GM18861 (cell line): ENCODE data around the gene DNAH3.
"Not testable (repeated sequence)": the region's sequence is repeated elsewhere in the genome, so short reads cannot be mapped to it uniquely, and the experiment has no call there.

ENCODE experiments used
- ATAC-seq: cut with Tn5 transposase; IDR thresholded peaks from one replicate; pipeline ENCODE4 v1.9.1; 2021; ENCODE audit not compliant: unreplicated experiment

The DNAH3 gene

DNA sequence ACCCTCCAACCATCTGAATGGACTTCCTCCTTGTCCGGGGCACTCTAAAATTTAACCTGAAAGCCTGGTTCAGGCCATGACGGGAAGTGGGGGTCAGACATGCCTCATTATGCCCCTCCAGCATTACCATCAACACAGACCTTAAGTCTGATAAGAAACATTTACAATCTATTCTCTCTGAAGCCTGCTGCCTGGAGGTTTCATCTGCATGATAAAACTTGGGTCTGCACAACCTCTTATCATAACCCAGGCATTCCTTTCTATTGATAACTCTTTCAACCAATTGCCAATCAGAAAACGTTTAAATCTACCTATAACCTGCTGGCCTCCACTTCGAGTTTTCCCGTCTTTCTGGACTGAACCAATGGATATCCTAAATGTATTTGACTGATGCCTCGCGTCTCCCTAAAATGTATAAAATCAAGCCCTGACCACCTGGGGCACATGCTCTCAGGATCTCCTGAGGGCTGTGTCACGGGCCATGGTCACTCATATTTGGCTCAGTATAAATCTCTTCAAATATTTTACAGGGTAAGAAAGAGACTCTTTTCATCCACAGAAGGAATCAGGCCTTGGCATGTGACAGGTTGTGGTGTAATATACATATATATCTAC lies 204.5 kb downstream of the DNAH3 start:
- no peak for ATAC-seq

DNA sequence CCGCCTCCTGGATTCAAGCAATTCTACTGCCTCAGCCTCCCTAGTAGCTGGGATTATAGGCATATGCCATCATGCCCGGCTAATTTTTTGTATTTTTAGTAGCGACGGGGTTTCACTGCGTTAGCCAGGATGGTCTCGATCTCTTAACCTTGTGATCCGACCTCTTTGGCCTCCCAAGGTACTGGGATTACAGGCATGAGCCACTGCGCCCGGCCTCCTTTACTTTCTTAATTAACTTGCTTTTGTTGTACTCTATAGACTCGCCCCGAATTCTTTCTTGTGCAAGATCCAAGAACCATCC lies 205.1 kb downstream of the DNAH3 start:
- ATAC-seq = not testable (repeated sequence)

DNA sequence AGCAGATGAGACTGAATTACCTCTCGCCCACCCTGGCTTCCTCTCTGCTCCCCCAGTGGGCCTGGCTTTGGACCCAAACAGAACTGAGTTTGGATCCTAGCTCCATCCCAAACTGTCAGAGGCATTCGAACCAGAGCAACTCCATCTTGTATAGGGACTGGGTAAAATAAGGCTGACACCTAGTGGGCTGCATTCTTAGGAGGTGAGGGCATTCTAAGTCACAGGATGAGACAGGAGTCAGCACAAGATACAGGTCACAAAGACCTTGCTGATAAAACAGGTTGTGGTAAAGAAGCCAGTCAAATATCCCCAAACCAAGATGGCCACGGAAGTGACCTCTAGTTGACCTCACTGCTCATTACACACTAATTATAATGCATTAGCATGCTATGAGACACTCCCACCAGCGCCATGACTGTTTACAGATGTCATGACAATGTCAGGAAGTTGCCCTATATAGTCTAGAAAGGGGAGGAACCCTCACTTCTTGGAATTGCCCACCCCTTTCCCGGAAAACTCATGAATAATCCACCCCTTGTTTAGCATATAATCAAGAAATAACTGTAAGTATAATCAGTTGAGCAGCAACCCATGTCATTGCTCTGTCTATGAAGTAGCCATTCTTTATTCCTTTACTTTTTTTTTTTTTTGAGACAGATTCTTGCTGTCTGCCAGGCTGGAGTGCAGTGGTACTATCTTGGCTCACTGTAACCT lies 205.6 kb downstream of the DNAH3 start:
- no peak for ATAC-seq

DNA sequence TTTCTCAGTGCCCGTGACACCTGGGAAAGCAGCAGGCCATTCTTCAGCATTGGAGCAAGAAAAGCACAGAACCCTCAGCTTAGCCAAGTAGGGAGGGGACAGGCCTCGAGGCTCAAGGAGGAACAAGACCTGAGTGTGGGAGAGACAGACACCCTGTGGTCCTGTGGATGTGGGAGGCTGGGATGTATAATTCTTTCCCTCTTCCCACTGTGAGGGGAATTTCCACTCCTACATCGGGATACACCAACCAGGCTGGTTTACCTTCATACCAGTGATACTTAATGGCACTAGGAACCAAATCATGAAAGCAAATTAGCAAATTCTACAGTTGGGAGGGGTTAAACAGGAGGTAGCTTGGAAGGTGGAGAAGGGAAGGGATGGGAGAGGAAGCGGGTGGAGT lies 208.4 kb downstream of the DNAH3 start:
- no peak for ATAC-seq

- no peak for ATAC-seq
Observed at GRCh38 chr16:20941636-20941926, 209.1 kb downstream of the DNAH3 start.

DNA sequence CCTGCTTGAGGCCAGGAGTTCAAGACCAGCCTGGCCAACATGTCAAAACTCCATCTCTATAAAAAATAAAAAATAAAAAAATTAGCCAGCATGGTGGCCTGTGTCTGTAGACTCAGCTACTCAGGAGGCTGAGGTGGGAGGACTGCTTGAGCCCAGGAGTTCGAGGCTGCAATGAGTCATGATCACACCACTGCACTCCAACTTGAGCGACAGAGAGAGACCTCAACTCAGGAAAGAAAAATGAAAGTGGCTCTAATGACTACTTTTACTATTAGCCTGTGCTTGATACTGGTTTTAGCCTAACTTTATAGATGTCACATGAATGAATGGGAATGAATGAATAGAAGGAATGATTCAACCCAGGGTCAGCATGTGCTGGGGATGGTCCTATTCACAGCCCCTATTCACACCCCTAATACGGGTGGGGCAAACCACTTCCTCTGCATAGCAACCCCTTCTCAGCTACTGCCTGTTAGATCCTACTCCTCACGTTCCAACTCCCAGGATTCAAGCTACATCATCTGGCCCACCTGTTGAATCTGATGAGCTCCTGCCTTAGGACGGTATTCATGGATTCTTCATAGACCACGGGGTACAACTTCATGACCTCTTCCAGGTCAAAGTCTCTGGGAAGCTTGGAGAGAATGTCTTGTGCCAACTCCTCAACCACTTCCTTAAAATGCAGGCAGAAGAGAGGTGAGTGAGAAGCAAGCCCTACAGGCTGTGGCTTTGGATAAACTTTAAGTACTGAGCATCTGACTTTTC lies 209.6 kb downstream of the DNAH3 start:
- ATAC-seq = no peak

- no peak for ATAC-seq
Observed at GRCh38 chr16:20939611-20940010, 211.0 kb downstream of the DNAH3 start.

DNA sequence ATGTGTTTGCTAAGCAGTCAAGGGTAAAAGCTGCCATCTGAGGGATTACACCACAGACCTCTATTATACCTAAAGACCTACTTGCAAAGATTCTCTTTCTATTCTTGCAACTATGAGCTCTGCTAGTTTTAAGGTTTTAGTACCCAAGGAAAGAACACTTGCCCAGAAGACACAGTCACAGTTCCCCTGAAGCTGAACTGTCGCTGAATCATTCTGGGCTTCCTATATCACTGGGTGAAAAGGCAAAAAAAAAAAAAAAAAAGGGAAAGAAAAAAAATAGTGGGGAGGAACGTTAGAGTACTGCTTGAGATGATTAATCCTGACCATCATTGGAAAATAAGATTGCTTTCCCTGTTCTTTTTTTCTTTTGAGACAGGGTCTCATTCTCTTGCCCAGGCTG lies 212.2 kb downstream of the DNAH3 start:
- ATAC-seq = no peak

- no peak for ATAC-seq
Observed at GRCh38 chr16:20937736-20938135, 212.9 kb downstream of the DNAH3 start.

- ATAC-seq = no peak
Observed at GRCh38 chr16:20933589-20933988, 217.1 kb downstream of the DNAH3 start.

- no peak for ATAC-seq
Observed at GRCh38 chr16:20931066-20931600, 219.5 kb downstream of the DNAH3 start.

- ATAC-seq = no peak
Observed at GRCh38 chr16:20930365-20930690, 220.3 kb downstream of the DNAH3 start.

DNA sequence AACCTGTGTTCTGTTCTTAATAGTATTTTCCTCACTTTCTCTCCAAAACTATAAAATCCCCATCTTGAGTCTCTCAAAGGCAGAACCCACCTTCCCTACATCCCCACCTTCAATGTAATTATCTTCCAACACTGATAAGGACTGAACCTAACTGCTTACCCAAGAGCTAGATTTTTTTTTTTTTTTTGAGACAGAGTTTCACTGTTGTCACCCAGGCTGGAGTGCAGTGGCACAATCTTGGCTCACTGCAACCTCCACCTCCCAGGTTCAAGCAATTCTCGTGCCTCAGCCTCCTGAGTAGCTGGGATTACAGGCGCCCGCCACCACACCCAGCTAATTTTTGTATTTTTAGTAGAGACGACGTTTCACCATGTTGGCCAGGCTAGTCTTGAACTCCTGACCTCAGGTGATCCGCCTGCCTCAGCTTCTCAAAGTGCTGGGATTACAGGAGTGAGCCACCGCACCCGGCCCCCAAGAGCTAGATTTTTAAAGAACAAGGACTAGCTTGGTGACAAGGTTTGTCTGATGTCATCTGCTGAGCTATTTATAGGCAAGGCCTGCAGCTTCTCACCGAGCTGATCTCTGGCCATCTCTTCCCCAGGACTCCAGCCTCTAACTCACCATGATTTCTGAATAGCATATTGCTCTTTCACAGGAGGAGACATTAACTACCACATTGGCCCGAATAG lies 220.8 kb downstream of the DNAH3 start:
- ATAC-seq = not testable (repeated sequence)

GRCh38 chr16:20928774-20929411 lies 221.8 kb downstream of the DNAH3 start:
- ATAC-seq = no peak

- ATAC-seq = no peak
Observed at GRCh38 chr16:20925751-20926150, 224.9 kb downstream of the DNAH3 start.

DNA sequence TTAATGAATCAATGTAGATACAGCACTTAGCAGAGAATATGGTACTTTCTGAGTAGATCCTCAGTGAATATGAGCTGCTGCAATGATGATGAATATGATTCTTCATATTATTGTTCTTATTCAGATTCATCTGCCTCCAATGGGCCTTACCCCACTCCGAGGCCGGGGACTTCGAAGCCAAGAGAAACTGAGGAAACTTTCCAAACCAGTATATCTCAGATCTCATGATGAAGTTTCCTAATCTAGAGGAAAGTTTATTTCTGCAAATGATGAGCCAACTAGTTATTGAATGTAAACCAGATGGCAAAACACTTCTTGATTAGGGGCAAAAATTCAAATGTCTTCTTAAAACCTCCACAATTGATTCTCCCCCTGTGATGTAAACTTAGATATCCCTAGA lies 226.8 kb downstream of the DNAH3 start:
- no peak for ATAC-seq

- ATAC-seq = no peak
Observed at GRCh38 chr16:20920799-20921198, 229.8 kb downstream of the DNAH3 start.

GRCh38 chr16:20920091-20920490 lies 230.6 kb downstream of the DNAH3 start:
- no peak for ATAC-seq

DNA sequence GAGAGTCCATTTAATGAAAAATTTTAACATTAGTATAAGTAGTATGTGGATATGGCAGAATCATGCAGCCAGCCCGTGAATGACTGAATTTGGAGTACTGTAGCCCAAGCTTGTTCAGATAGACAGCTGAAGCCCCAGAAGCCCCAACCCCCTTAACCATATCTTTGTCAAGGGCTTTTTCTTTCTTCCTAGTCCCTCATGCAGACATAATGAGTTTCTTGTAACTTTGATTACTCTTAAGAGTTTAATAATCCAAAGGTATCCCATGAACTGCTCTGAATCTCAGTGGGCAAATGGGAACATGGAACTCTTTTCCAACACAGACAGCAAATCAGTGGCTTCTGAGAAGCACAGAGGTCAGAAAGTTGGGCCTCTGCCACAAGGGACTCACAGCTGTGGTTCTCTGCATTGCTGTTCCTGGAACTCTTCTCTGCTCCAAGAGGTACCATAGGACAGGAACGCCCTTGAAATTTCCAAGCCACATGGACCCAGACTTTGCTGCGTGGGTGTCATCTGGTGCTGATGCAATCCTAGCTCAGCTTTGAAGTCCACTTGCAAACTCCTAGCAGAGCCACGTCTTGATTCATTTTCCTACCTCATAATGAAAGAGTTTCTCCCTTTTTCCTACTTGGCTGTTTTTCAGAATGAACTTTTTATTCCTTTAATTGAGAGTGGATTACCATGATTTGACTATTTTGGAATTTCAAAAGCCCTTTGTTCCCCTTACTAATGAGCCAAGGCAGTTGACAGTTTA lies 232.0 kb downstream of the DNAH3 start:
- ATAC-seq = no peak

- no peak for ATAC-seq
Observed at GRCh38 chr16:20916942-20917341, 233.7 kb downstream of the DNAH3 start.

GRCh38 chr16:20916289-20916688 lies 234.4 kb downstream of the DNAH3 start:
- no peak for ATAC-seq
